ENCODE results near the gene MLLT10. TPM values are rescaled to one million over a fixed set of nuclear protein-coding genes. Genes with fewer than 3 reads are reported as not detected.

Gene MLLT10
- total RNA-seq, 1 experiment from 2014 or later = 83.6 TPM

- H3K4me3 ChIP-seq (ENCODE audit: low read length) = no peak overlapping the region
- DNase-seq = no peak
- no peaks in the 10 kb centered on the region for H3K27me3 ChIP-seq (ENCODE audit: low read length)
- H4K20me1 ChIP-seq (ENCODE audit: insufficient read depth, low read depth, low read length) = no peaks in the 10 kb centered on the region
- no peaks in the 10 kb centered on the region for H3K79me2 ChIP-seq (ENCODE audit: low read length)
- peaks cover 12% of the 10 kb centered on the region for H3K4me1 ChIP-seq (ENCODE audit: low read length)
- no peaks in the 10 kb centered on the region for H3K9me2 ChIP-seq (replicated peaks; ENCODE audit: insufficient read depth, low read length)
- no peak overlapping the region for H3K9ac ChIP-seq (ENCODE audit: low read length)
- H3K36me3 ChIP-seq (ENCODE audit: insufficient read depth, low read length) = no peaks in the 10 kb centered on the region
- no peaks in the 10 kb centered on the region for H3K9me3 ChIP-seq (ENCODE audit: low read length)
- H3K4me2 ChIP-seq (ENCODE audit: low read depth, low read length, poor library complexity, severe bottlenecking) = no peak overlapping the region
- H2AFZ ChIP-seq (ENCODE audit: low read length) = no peak overlapping the region
- H3K27ac ChIP-seq (ENCODE audit: low read length) = no peak overlapping the region
These were observed 21.2 kb upstream of the MLLT10 start for GRCh38 chr10:21512573-21513404.

GRCh38 chr10:21513405-21513788 is 20.6 kb upstream of the MLLT10 start:
- no peak overlapping the region for H3K27ac ChIP-seq (ENCODE audit: low read length)
- H4K20me1 ChIP-seq (ENCODE audit: insufficient read depth, low read depth, low read length) = no peaks in the 10 kb centered on the region
- no peaks in the 10 kb centered on the region for H3K9me3 ChIP-seq (ENCODE audit: low read length)
- DNase-seq = no peak
- H3K27me3 ChIP-seq (ENCODE audit: low read length) = no peaks in the 10 kb centered on the region
- no peak overlapping the region for H3K4me3 ChIP-seq (ENCODE audit: low read length)
- peaks cover 18% of the 10 kb centered on the region for H3K4me1 ChIP-seq (ENCODE audit: low read length)
- no peak overlapping the region for H3K4me2 ChIP-seq (ENCODE audit: low read depth, low read length, poor library complexity, severe bottlenecking)
- no peak overlapping the region for H2AFZ ChIP-seq (ENCODE audit: low read length)
- no peak overlapping the region for H3K9ac ChIP-seq (ENCODE audit: low read length)
- no peaks in the 10 kb centered on the region for H3K9me2 ChIP-seq (replicated peaks; ENCODE audit: insufficient read depth, low read length)
- H3K36me3 ChIP-seq (ENCODE audit: insufficient read depth, low read length) = no peaks in the 10 kb centered on the region
- H3K79me2 ChIP-seq (ENCODE audit: low read length) = no peaks in the 10 kb centered on the region

GRCh38 chr10:21514129-21514817 is 19.8 kb upstream of the MLLT10 start:
- Histone ChIP-seq H3K4me2 (ENCODE audit: low read depth, low read length, poor library complexity, severe bottlenecking) (no peak overlapping the region), H3K4me1 (ENCODE audit: low read length) (peaks cover 27% of the 10 kb centered on the region), H3K79me2 (ENCODE audit: low read length) (no peaks in the 10 kb centered on the region), H3K27me3 (ENCODE audit: low read length) (no peaks in the 10 kb centered on the region), H2AFZ (ENCODE audit: low read length) (no peak overlapping the region), H4K20me1 (ENCODE audit: insufficient read depth, low read depth, low read length) (no peaks in the 10 kb centered on the region), H3K4me3 (ENCODE audit: low read length) (no peak overlapping the region), H3K9me2 (replicated peaks; ENCODE audit: insufficient read depth, low read length) (no peaks in the 10 kb centered on the region), H3K27ac (ENCODE audit: low read length) (no peak overlapping the region), H3K36me3 (ENCODE audit: insufficient read depth, low read length) (no peaks in the 10 kb centered on the region), H3K9me3 (ENCODE audit: low read length) (no peaks in the 10 kb centered on the region), H3K9ac (ENCODE audit: low read length) (no peak overlapping the region)
- DNase-seq = no peak

GRCh38 chr10:21514818-21515351 is 19.1 kb upstream of the MLLT10 start:
- Histone ChIP-seq H3K9ac (ENCODE audit: low read length) (no peak overlapping the region), H3K4me1 (ENCODE audit: low read length) (peaks cover 33% of the 10 kb centered on the region), H3K9me2 (replicated peaks; ENCODE audit: insufficient read depth, low read length) (no peaks in the 10 kb centered on the region), H3K27me3 (ENCODE audit: low read length) (no peaks in the 10 kb centered on the region), H3K9me3 (ENCODE audit: low read length) (no peaks in the 10 kb centered on the region), H2AFZ (ENCODE audit: low read length) (no peak overlapping the region), H3K27ac (ENCODE audit: low read length) (no peak overlapping the region), H3K79me2 (ENCODE audit: low read length) (no peaks in the 10 kb centered on the region), H3K36me3 (ENCODE audit: insufficient read depth, low read length) (no peaks in the 10 kb centered on the region), H3K4me3 (ENCODE audit: low read length) (no peak overlapping the region), H3K4me2 (ENCODE audit: low read depth, low read length, poor library complexity, severe bottlenecking) (no peak overlapping the region), H4K20me1 (ENCODE audit: insufficient read depth, low read depth, low read length) (no peaks in the 10 kb centered on the region)
- no peak for DNase-seq

GRCh38 chr10:21515361-21516241 is 18.4 kb upstream of the MLLT10 start:
- H3K4me2 ChIP-seq (ENCODE audit: low read depth, low read length, poor library complexity, severe bottlenecking) = peak overlapping the region; percentile 73
- peak overlapping the region; percentile 68; the same call in 1 of the 2 replicates for H3K4me3 ChIP-seq (ENCODE audit: low read length)
- H3K9me2 ChIP-seq (replicated peaks; ENCODE audit: insufficient read depth, low read length) = no peaks in the 10 kb centered on the region
- no peaks in the 10 kb centered on the region for H4K20me1 ChIP-seq (ENCODE audit: insufficient read depth, low read depth, low read length)
- H3K27ac ChIP-seq (ENCODE audit: low read length) = no peak overlapping the region
- no peaks in the 10 kb centered on the region for H3K79me2 ChIP-seq (ENCODE audit: low read length)
- H3K4me1 ChIP-seq (ENCODE audit: low read length) = peaks cover 36% of the 10 kb centered on the region
- DNase-seq = no peak
- H3K9ac ChIP-seq (ENCODE audit: low read length) = no peak overlapping the region
- no peaks in the 10 kb centered on the region for H3K9me3 ChIP-seq (ENCODE audit: low read length)
- no peaks in the 10 kb centered on the region for H3K27me3 ChIP-seq (ENCODE audit: low read length)
- H3K36me3 ChIP-seq (ENCODE audit: insufficient read depth, low read length) = no peaks in the 10 kb centered on the region
- H2AFZ ChIP-seq (ENCODE audit: low read length) = no peak overlapping the region

- H3K36me3 ChIP-seq (ENCODE audit: insufficient read depth, low read length) = no peaks in the 10 kb centered on the region
- peak; percentile 82 for DNase-seq
- no peaks in the 10 kb centered on the region for H3K9me3 ChIP-seq (ENCODE audit: low read length)
- peak overlapping the region; percentile 68 for H3K4me3 ChIP-seq (ENCODE audit: low read length)
- H3K9me2 ChIP-seq (replicated peaks; ENCODE audit: insufficient read depth, low read length) = no peaks in the 10 kb centered on the region
- H4K20me1 ChIP-seq (ENCODE audit: insufficient read depth, low read depth, low read length) = no peaks in the 10 kb centered on the region
- peak overlapping the region; percentile 98 for H3K4me2 ChIP-seq (ENCODE audit: low read depth, low read length, poor library complexity, severe bottlenecking)
- H2AFZ ChIP-seq (ENCODE audit: low read length) = peak overlapping the region; percentile 28; the same call in 1 of the 2 replicates
- H3K27me3 ChIP-seq (ENCODE audit: low read length) = no peaks in the 10 kb centered on the region
- no peaks in the 10 kb centered on the region for H3K79me2 ChIP-seq (ENCODE audit: low read length)
- peak overlapping the region; percentile 66 for H3K9ac ChIP-seq (ENCODE audit: low read length)
- peaks cover 36% of the 10 kb centered on the region for H3K4me1 ChIP-seq (ENCODE audit: low read length)
- no peak overlapping the region for H3K27ac ChIP-seq (ENCODE audit: low read length)
These were observed 17.5 kb upstream of the MLLT10 start for GRCh38 chr10:21516242-21517131.

GRCh38 chr10:21517134-21518031 is 16.6 kb upstream of the MLLT10 start:
- Histone ChIP-seq H3K27ac (ENCODE audit: low read length) (no peak overlapping the region), H3K4me1 (ENCODE audit: low read length) (peaks cover 36% of the 10 kb centered on the region), H2AFZ (ENCODE audit: low read length) (peak overlapping the region; percentile 87), H3K9me3 (ENCODE audit: low read length) (no peaks in the 10 kb centered on the region), H4K20me1 (ENCODE audit: insufficient read depth, low read depth, low read length) (no peaks in the 10 kb centered on the region), H3K27me3 (ENCODE audit: low read length) (no peaks in the 10 kb centered on the region), H3K79me2 (ENCODE audit: low read length) (no peaks in the 10 kb centered on the region), H3K36me3 (ENCODE audit: insufficient read depth, low read length) (no peaks in the 10 kb centered on the region), H3K9me2 (replicated peaks; ENCODE audit: insufficient read depth, low read length) (no peaks in the 10 kb centered on the region), H3K4me3 (ENCODE audit: low read length) (peak overlapping the region; percentile 64), H3K4me2 (ENCODE audit: low read depth, low read length, poor library complexity, severe bottlenecking) (peak overlapping the region; percentile 98), H3K9ac (ENCODE audit: low read length) (peak overlapping the region; percentile 53)
- peak; percentile 77 for DNase-seq

All from Karpas-422 (cell line).